K562 (cell line): Measurements from ENCODE around the gene PRPH2. TPM values are rescaled to one million over a fixed set of nuclear protein-coding genes. Genes with fewer than 3 reads are reported as not detected.

Experiments used
- ARID4B ChIP-seq: sonication (generic); formaldehyde crosslinking; IDR thresholded peaks from 2 replicates; pipeline ENCODE4 v1.8.0; 2022; ENCODE audit warnings: mild to moderate bottlenecking, missing genetic modification reagents
- CBX8 ChIP-seq: fragments of 200-600 bp; sonication (generic); IDR thresholded peaks from 2 replicates; pipeline ENCODE4 v1.6.1; 2012; ENCODE audit warnings: borderline replicate concordance, mixed run types, low read depth, mild to moderate bottlenecking, moderate library complexity, mixed read lengths, low read length, control low read depth, inconsistent platforms; ENCODE audit not compliant: poor library complexity, severe bottlenecking; ENCODE audit errors: extremely low read depth
- DPF2 ChIP-seq: fragments of 450-650 bp; IDR thresholded peaks from 2 replicates; pipeline ENCODE4 v1.6.1; 2016
- ELF1 ChIP-seq: fragments of 200-800 bp; sonication (Bioruptor generic); IDR thresholded peaks from 2 replicates; pipeline ENCODE4 v1.6.1; 2016; ENCODE audit warnings: missing genetic modification characterization, missing compliant biosample characterization
- HIVEP1 ChIP-seq: fragments of 250-450 bp; sonication (Bioruptor Pico); IDR thresholded peaks from 2 replicates; pipeline ENCODE4 v1.4.0; 2020; ENCODE audit warnings: mild to moderate bottlenecking
- KHSRP ChIP-seq: fragments of 450-650 bp; IDR thresholded peaks from 2 replicates; pipeline ENCODE4 v1.6.1; 2017
- NR2C1 ChIP-seq, 2 experiments: fragments of 450-650 bp; IDR thresholded peaks; 2 replicates each; pipeline ENCODE4 v1.6.1; 2017; ENCODE audit warnings: mild to moderate bottlenecking in 2 of 2, antibody characterized with exemption in 1 of 2, inconsistent platforms in 1 of 2, missing compliant biosample characterization in 1 of 2, missing genetic modification characterization in 1 of 2
- PURB ChIP-seq: sonication (generic); formaldehyde crosslinking; IDR thresholded peaks from 2 replicates; pipeline ENCODE4 v1.9.0; 2021; ENCODE audit warnings: low read depth, mild to moderate bottlenecking, missing genetic modification reagents
- RAD21 ChIP-seq, 2 experiments: fragments of 250-450 bp in 1 of 2; fragments of 450-650 bp in 1 of 2; sonication (Bioruptor Pico) in 1 of 2; formaldehyde crosslinking in 1 of 2; IDR thresholded peaks in 1 of 2; conservative IDR thresholded peaks in 1 of 2; 2 replicates each; pipeline versions ENCODE4 v1.4.0 to v1.8.0; 2020 to 2022; ENCODE audit warnings: mild to moderate bottlenecking in 2 of 2, moderate library complexity in 1 of 2
- SRF ChIP-seq, 2 experiments: fragments of 250-450, 450-650 bp in 1 of 2; sonication (Bioruptor Pico) in 1 of 2; sonication (generic) in 1 of 2; formaldehyde crosslinking; IDR thresholded peaks; 2 replicates each; pipeline versions ENCODE4 v1.5.0 to v1.5.1; 2020 to 2022; ENCODE audit warnings: mild to moderate bottlenecking in 1 of 2, missing genetic modification reagents in 1 of 2
- TCF7 ChIP-seq: sonication (generic); IDR thresholded peaks from 2 replicates; pipeline ENCODE4 v1.6.1; 2016; ENCODE audit warnings: antibody characterized with exemption, borderline replicate concordance
- TCF7L2 ChIP-seq: fragments of 150-350 bp; IDR thresholded peaks from 2 replicates; pipeline ENCODE4 v1.6.1; 2016; ENCODE audit warnings: low read depth, mild to moderate bottlenecking, low read length, moderate library complexity
- THRAP3 ChIP-seq: fragments of 450-650 bp; IDR thresholded peaks from 2 replicates; pipeline ENCODE4 v1.6.1; 2016; ENCODE audit warnings: mild to moderate bottlenecking, inconsistent platforms, borderline replicate concordance
- YY1 ChIP-seq, 3 experiments: IDR thresholded peaks; 2 replicates each; pipeline ENCODE4 v1.6.1; 2011; ENCODE audit warnings: low read length in 2 of 3, mild to moderate bottlenecking in 2 of 3, moderate library complexity in 2 of 3, borderline replicate concordance in 1 of 3, control low read depth in 1 of 3, low read depth in 1 of 3; ENCODE audit not compliant: insufficient read depth in 3 of 3, insufficient replicate concordance in 2 of 3, control insufficient read depth in 1 of 3, insufficient read length in 1 of 3; ENCODE audit errors: extremely low read depth in 1 of 3
- ZBTB17 ChIP-seq: fragments of 450-650 bp; formaldehyde crosslinking; IDR thresholded peaks from 2 replicates; pipeline ENCODE4 v1.4.0; 2020; ENCODE audit warnings: mild to moderate bottlenecking
- ZBTB43 ChIP-seq: sonication (generic); formaldehyde crosslinking; IDR thresholded peaks from 2 replicates; pipeline ENCODE4 v1.8.0; 2023; ENCODE audit warnings: mild to moderate bottlenecking, missing genetic modification reagents
- ZNF561 ChIP-seq: fragments of 450-650 bp; formaldehyde crosslinking; conservative IDR thresholded peaks from 2 replicates; pipeline ENCODE4 v1.4.0; 2020; ENCODE audit warnings: mild to moderate bottlenecking, moderate library complexity
- ZNF785 ChIP-seq: fragments of 250-450 bp; sonication (Bioruptor Pico); IDR thresholded peaks from 2 replicates; pipeline ENCODE4 v1.4.0; 2020; ENCODE audit warnings: mild to moderate bottlenecking
- polyA plus RNA-seq, 8 experiments: library from polyadenylated mRNA; depleted of rRNA in 4 of 8; stranded (reverse) in 5 of 8; unstranded in 3 of 8; fragments of >200 nt; fragmentation: Nextera tagmentation in 2 of 8; fragmentation: Illumina TruSeq in 1 of 8; extraction: Ambion mirVana in 2 of 8; extraction: Trizol in 1 of 8; gene quantifications; 2 replicates each; pipeline versions ENCODE4 v1.2.1 to v1.2.3, GENCODE V29; 2011 to 2014; ENCODE audit warnings: inconsistent platforms in 1 of 8, missing spikeins in 1 of 8
- total RNA-seq, 7 experiments: library from RNA; depleted of rRNA in 6 of 7; stranded (reverse); fragments of >200 nt in 6 of 7; fragmentation: Illumina TruSeq in 2 of 7; extraction: Trizol in 2 of 7; gene quantifications; 2 replicates each; pipeline versions ENCODE4 v1.2.1 to v1.2.3, GENCODE V29; 2011 to 2021; ENCODE audit warnings: low replicate concordance in 1 of 7

Gene PRPH2
- total and polyA plus RNA-seq, 9 of the 15 experiments (the other 6 are each of a cell fraction or from before 2014, with no cell fraction given) = 0.03 to 0.11 (median 0.03) TPM; not detected in 5

- TF ChIP-seq ZBTB43 (no peak), ZNF785 (CRISPR knock-in tag) (no peak), ZNF561 (CRISPR knock-in tag) (no peak), YY1 (IDR thresholded peaks at IDR 0.05; ENCODE audit: borderline replicate concordance in 1 of 3, control insufficient read depth in 1 of 3, extremely low read depth in 1 of 3, insufficient read depth in 3 of 3, insufficient read length in 1 of 3, insufficient replicate concordance in 2 of 3, low read depth in 1 of 3, low read length in 2 of 3) (peak in 2 of 3 experiments; percentile 31 to 70), ELF1 (tag) (no peak), NR2C1 (IDR thresholded peaks at IDR 0.05) (peak; percentile 43; the same call in 1 of the 2 replicates), NR2C1 (tag; IDR thresholded peaks at IDR 0.05) (peak; percentile 19; the same call in 1 of the 2 replicates), RAD21 (CRISPR knock-in tag; conservative IDR thresholded peaks at IDR 0.05 in 1 of 2, IDR thresholded peaks at IDR 0.05 in 1 of 2) (peak; percentile 99), THRAP3 (peak; percentile 80; the same call in 1 of the 2 replicates), PURB (CRISPR knock-in tag) (no peak), KHSRP (no peak), ZBTB17 (CRISPR knock-in tag) (no peak), CBX8 (no peak), HIVEP1 (CRISPR knock-in tag) (no peak), SRF (CRISPR knock-in tag; IDR thresholded peaks at IDR 0.05) (no peak), ARID4B (CRISPR knock-in tag) (no peak), TCF7L2 (no peak), DPF2 (peak; percentile 40), TCF7 (no peak)
Observed at GRCh38 chr6:42726485-42727086, 4.2 kb upstream of the PRPH2 start (continued).
